GM12878 (cell line): ENCODE measurements around the gene CORO2B.

ENCODE experiments used
- SIN3A ChIP-seq: IDR thresholded peaks from 2 replicates; pipeline ENCODE4 v1.6.1; 2012; ENCODE audit warnings: low read depth, low read length, improper control_type of control experiment
- YY1 ChIP-seq: IDR thresholded peaks from 2 replicates; pipeline ENCODE4 v1.6.1; 2011; ENCODE audit warnings: low read depth, mild to moderate bottlenecking, low read length
- TF ChIP-seq, protein P1 (sequence below): IDR thresholded peaks from 2 replicates; pipeline ENCODE4 v1.6.1; 2012; ENCODE audit warnings: improper control_type of control experiment, low read depth, low read length; ENCODE audit not compliant: insufficient replicate concordance
- TF ChIP-seq, protein P2 (sequence below), 3 experiments: IDR thresholded peaks in 2 of 3; conservative IDR thresholded peaks in 1 of 3; 2 replicates each; pipeline ENCODE4 v1.5.1; 2011; ENCODE audit warnings: low read depth in 3 of 3, low read length in 3 of 3, mild to moderate bottlenecking in 3 of 3, control low read depth in 2 of 3, moderate library complexity in 2 of 3, inconsistent platforms in 1 of 3, mixed read lengths in 1 of 3; ENCODE audit not compliant: control insufficient read depth in 2 of 3, insufficient read depth in 1 of 3; ENCODE audit errors: extremely low read depth in 1 of 3

DNA sequence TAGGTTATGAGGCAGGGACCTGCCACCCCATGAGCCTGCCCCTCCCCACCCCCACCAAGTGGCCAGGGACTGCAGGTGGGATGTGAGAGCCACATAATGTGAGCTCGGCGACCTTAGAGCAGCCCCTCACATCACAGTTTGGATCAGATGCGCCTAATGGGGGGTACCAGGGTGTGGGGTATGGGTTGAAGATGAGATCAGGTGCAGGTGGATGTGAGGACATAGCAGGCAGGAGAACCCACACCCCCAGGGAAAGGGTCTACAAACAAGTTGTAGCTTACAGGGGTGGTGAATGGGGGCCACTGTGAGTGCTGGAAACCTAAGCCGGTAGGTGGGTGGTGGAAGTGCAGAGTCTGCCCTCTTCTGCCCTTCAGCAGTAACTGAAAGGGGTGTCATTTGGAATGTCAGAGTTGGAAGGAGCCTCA, 94.0 kb downstream of the CORO2B start:
- TF ChIP-seq, protein P1, sequence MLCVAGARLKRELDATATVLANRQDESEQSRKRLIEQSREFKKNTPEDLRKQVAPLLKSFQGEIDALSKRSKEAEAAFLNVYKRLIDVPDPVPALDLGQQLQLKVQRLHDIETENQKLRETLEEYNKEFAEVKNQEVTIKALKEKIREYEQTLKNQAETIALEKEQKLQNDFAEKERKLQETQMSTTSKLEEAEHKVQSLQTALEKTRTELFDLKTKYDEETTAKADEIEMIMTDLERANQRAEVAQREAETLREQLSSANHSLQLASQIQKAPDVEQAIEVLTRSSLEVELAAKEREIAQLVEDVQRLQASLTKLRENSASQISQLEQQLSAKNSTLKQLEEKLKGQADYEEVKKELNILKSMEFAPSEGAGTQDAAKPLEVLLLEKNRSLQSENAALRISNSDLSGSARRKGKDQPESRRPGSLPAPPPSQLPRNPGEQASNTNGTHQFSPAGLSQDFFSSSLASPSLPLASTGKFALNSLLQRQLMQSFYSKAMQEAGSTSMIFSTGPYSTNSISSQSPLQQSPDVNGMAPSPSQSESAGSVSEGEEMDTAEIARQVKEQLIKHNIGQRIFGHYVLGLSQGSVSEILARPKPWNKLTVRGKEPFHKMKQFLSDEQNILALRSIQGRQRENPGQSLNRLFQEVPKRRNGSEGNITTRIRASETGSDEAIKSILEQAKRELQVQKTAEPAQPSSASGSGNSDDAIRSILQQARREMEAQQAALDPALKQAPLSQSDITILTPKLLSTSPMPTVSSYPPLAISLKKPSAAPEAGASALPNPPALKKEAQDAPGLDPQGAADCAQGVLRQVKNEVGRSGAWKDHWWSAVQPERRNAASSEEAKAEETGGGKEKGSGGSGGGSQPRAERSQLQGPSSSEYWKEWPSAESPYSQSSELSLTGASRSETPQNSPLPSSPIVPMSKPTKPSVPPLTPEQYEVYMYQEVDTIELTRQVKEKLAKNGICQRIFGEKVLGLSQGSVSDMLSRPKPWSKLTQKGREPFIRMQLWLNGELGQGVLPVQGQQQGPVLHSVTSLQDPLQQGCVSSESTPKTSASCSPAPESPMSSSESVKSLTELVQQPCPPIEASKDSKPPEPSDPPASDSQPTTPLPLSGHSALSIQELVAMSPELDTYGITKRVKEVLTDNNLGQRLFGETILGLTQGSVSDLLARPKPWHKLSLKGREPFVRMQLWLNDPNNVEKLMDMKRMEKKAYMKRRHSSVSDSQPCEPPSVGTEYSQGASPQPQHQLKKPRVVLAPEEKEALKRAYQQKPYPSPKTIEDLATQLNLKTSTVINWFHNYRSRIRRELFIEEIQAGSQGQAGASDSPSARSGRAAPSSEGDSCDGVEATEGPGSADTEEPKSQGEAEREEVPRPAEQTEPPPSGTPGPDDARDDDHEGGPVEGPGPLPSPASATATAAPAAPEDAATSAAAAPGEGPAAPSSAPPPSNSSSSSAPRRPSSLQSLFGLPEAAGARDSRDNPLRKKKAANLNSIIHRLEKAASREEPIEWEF: no peak
- TF ChIP-seq YY1 (no peak), SIN3A (no peak)
- TF ChIP-seq, protein P2, sequence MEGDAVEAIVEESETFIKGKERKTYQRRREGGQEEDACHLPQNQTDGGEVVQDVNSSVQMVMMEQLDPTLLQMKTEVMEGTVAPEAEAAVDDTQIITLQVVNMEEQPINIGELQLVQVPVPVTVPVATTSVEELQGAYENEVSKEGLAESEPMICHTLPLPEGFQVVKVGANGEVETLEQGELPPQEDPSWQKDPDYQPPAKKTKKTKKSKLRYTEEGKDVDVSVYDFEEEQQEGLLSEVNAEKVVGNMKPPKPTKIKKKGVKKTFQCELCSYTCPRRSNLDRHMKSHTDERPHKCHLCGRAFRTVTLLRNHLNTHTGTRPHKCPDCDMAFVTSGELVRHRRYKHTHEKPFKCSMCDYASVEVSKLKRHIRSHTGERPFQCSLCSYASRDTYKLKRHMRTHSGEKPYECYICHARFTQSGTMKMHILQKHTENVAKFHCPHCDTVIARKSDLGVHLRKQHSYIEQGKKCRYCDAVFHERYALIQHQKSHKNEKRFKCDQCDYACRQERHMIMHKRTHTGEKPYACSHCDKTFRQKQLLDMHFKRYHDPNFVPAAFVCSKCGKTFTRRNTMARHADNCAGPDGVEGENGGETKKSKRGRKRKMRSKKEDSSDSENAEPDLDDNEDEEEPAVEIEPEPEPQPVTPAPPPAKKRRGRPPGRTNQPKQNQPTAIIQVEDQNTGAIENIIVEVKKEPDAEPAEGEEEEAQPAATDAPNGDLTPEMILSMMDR (IDR thresholded peaks at IDR 0.05 in 2 of 3, conservative IDR thresholded peaks at IDR 0.05 in 1 of 3; ENCODE audit: control insufficient read depth in 2 of 3, extremely low read depth in 1 of 3, insufficient read depth in 1 of 3, low read depth in 3 of 3, low read length in 3 of 3): no peak; a peak in 1 of 6 replicates
